H54 (cell line): ENCODE results near the gene KRTAP4-16.
A peak's percentile ranks its signal among the peaks of the same experiment; 100 is the strongest.
"Not testable (repeated sequence)": the region's sequence is repeated elsewhere in the genome, so short reads cannot be mapped to it uniquely, and the experiment has no call there.

Source experiments
- DNase-seq: peaks from one replicate; pipeline ENCODE4 v3.0.0; 2011; ENCODE audit warnings: low spot score, mixed read lengths; ENCODE audit not compliant: insufficient read length
- FAIRE-seq: peaks from 3 replicates; lab custom pipeline; 2011; peaks lifted over from hg19 to GRCh38; lab: Jason Lieb, UNC
- POLR2A ChIP-seq: IDR thresholded peaks from 2 replicates; pipeline ENCODE4 v1.6.1; 2011; ENCODE audit warnings: low read depth, mild to moderate bottlenecking, low read length

KRTAP4-16 gene

DNA sequence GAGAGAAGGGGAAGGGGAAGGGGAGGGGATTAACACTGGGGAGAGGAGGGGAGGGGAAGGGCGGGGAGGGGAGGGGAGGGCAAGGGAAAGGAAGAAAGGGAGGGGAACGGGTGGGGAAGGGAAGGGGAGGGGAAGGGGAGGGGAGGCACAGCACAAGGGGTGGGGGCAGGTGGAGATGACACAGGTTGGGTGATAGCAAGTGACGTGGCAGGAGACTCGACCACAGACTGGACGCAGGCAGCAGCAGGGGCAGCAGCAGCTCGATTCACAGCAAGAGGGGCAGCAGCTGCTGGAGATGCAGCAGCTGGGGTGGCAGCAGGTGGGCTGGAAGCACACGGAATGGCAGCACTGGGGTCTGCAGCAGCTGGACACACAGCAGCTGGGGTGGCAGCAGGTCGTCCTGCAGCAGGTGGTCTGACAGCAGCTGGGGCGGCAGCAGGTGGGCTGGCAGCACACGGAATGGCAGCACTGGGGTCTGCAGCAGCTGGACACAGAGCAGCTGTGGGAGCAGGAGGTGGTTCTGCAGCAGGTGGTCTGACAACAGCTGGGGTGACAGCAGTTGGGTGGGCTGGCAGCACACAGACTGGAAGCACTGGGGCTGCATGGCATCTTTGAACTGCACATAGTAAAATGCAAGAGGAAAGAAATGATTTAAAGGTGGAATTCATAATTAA, at the start of gene KRTAP4-16:
TSS of gene KRTAP4-16 (minus strand) at position 624 of the 674 bp plus-strand sequence. CDS start at position 624, 0 bp downstream.
- TF ChIP-seq POLR2A: no peak
- no peak for FAIRE-seq
- no peak for DNase-seq

DNA sequence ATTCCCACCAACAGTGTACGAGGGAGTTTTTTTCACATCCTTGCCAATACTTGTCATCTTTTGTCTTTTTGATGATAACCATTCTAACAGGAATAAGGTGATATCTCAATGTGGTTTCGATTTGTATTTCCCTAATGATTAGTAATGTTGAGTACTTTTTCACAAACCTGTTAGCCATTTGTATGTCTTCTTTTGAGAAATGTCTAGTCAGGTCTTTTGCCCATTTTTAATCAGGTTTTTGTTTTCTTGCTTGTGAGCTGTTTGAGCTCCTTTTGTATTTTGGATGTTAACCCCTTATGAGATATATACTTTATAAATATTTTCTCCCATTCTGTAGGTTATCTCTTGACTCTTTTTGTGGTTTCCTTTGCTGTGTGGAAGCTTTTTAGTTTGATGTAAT, 49.5 kb upstream of the KRTAP4-16 start:
- no peak for TF ChIP-seq POLR2A
- FAIRE-seq (no peak), DNase-seq (no peak)

DNA sequence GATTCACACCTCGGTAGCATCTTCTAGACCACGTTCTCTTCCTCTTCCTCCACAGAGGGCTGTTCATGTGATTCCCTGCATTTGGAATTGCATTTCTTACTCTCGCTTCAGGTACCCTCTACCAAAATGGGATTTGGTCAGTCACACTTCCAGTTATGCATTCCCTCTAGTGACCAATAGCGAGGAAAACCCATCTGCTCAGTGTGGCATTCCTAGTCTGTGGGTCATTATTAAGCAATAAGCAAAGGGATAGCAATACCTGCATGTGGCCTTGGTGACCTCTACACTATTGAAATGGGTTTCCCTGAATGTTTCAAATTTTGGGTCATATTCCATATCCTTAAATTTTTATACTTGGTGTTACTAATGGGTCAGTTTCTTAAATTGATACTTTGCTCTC, 48.0 kb upstream of the KRTAP4-16 start:
- TF ChIP-seq POLR2A: no peak
- FAIRE-seq: no peak
- DNase-seq: no peak

DNA sequence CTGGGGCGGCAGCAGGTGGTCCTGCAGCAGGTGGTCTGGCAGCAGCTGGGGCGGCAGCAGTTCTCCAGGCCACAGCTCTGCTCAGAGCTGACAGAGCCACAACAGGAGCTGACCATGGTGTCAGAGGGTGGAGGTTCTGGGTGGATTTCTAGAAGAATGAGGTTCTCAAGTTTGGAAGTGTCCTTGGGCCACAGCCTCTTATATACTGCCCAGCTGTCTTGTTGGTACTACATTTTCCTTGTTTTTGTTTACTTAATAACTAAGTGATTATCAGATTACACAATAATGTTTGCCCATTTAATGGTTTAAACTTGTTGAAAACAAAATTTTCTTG, 47.6 kb upstream of the KRTAP4-16 start, which contains the start of gene KRTAP4-5:
TSS of gene KRTAP4-5 (minus strand) at position 174 of the 334 bp plus-strand sequence. CDS start at position 116, 58 bp downstream.
- FAIRE-seq: no peak
- TF ChIP-seq POLR2A: no peak

DNA sequence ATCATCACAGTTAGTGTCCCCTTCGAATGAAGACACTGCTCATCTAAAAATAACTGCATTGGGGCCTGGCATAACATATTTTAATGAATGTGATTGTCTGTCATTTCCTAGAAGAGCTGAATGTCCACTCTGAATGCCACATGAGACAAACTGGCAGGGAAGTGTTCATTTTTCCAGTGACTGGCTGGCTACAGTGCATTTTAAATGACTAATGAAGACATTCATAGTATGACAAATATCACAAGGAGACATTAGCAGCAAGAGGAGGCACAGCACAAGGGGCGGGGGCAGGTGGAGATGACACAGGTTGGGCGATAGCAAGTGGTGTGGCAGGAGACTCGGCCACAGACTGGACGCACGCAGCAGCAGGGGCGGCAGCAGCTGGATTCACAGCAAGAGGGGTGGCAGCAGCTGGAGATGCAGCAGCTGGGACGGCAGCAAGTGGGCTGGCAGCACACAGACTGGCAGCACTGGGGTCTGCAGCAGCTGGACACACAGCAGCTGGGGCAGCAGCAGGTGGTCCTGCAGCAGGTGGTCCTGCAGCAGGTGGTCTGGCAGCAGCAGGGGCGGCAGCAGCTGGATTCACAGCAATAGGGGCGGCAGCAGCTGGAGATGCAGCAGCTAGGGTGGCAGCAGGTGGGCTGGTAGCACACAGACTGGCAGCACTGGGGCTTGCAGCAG, 47.1 kb upstream of the KRTAP4-16 start:
- DNase-seq, FAIRE-seq: not testable (repeated sequence)

More for the DNA sequence above, 47.6 kb upstream of the KRTAP4-16 start, which contains the start of gene KRTAP4-5:
- DNase-seq: no peak

DNA sequence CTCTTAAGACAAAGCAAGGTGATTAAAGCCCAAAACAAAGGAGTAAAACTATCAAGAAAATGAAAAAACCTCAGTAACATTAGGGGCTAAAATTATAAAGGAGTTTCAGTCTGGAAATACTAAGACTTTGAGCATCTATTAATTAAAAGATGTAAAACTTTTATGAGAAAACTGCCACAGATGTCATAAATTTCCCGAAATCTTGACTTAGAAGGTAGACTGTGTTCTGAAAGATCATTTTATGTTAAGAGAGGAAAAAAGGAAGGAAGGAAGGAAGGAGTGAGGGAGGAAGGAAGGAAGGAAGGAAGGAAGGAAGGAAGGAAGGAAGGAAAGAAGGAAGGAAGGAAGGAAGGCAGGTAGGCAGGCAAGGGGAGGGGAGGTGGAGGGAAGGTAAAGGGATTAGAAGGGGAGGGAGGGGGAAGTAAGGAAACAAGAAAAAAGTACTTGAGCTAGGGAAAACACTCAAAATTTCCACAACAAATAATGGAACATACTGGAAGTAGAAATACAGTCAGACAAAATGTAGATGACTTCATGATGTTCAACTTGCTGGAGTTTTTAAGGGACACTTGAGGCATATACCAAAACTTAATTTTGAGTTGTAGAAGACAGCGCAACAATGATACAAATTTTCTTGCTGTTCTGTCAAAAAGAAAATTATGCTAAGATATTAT, 45.7 kb upstream of the KRTAP4-16 start:
- FAIRE-seq (no peak), DNase-seq (no peak)
- TF ChIP-seq POLR2A: no peak

DNA sequence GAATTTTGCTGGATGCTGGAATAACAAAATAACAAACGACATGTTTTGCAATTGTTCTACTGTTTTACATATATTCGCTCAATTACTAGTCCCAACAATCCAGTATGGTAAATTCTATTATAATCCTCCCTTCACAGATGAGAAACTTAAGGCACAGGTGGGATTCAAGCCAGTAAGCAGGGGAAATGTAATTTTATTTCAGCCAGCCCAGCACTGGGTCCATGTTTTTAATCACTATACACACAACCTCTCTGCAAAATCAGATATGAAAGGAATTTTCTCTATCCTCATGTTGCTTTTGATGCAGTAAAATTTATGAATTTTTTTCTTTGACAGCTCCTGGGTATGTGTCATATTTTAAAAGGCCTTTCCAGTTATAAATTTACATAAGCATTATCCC, 43.3 kb upstream of the KRTAP4-16 start:
- FAIRE-seq (no peak), DNase-seq (no peak)
- no peak for TF ChIP-seq POLR2A

DNA sequence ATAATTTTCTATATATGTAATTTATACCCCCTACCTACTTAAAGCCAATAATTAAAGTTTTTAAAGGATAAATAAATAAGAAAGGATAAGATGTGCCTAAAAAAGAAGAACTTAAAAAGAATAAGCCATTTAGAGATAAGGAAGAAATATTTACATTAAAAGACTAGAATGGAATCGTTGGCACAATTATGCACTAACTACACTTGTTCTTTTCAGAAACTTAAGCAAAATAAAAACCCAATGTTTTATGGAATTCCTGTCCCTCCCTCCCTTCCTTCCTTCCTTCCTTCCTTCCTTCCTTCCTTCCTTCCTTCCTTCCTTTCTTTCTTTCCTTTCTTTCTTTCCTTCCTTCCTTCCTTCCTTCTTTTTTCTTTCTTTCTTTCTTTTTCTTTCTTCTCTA, 42.8 kb upstream of the KRTAP4-16 start:
- TF ChIP-seq POLR2A: no peak
- DNase-seq (no peak), FAIRE-seq (no peak)

DNA sequence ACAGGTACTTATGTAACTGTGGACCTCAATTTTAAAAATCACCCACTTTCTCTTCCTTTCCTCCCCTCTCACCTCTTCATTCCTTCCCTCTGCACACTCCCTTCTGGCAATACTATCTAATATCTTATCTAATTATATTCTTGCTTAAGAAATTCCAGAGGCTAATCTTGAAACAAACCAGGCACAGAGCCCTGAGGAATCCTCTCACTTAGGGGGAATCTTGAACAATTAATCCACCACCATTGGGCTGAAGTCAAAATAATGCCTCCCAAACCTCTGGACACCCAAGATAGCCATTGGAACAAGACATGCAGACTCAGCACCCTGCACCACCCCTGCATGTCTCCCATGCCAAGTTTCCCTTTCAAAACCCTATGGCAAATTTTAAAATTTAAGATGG, 39.4 kb upstream of the KRTAP4-16 start:
- DNase-seq (no peak), FAIRE-seq (no peak)
- TF ChIP-seq POLR2A: no peak

DNA sequence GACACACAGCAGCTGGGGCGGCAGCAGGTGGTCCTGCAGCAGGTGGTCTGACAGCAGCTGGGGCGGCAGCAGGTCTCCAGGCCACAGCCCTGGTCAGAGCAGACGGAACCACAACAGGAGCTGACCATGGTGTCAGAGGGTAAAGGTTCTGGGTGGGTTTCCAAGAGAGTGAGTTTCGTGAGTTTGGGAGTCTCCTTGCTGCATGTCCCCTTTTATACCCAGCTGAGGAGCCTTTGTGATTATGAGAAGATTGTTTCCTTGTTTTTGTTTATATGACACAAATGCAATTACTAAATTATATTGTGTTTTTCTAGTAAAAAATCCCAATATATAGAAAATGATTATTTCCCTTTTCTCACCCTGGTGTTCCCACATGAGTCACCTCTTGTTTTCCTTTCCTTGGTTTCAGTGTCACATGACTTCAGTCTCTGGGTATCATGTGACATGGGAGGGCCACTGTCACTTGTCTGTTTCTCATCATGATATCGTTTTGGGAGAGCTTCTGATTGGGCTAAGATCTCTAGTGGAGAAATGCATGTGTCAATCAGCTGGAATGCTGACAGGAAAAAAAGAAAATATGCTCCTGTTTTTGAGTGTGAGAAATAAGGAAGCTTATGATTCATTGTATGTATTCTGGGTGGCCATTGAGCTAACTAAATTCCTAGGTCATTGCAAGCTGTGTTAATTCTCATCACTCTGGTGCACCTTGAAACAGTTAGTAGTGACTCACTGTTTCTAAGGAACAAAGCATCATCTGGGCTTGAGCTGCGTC, 38.5 kb upstream of the KRTAP4-16 start, which contains the start of gene KRTAP4-6:
TSS of gene KRTAP4-6 (minus strand) at position 185 of the 772 bp plus-strand sequence. CDS start at position 128, 57 bp downstream.
- FAIRE-seq (peak; percentile 66), DNase-seq (peak; percentile 26)
- no peak for TF ChIP-seq POLR2A

DNA sequence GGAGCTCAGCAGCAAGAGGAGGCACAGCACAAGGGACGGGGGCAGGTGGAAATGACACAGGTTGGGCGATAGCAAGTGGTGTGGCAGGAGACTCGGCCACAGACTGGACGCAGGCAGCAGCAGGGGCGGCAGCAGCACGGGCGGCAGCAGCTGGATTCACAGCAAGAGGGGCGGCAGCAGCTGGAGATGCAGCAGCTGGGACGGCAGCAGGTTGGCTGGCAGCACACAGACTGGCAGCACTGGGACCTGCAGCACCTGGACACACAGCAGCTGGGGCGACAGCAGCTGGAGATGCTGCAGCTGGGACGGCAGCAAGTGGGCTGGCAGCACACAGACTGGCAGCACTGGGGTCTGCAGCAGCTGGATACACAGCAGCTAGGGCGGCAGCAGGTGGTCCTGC, 37.9 kb upstream of the KRTAP4-16 start:
- not testable (repeated sequence) for FAIRE-seq

DNA sequence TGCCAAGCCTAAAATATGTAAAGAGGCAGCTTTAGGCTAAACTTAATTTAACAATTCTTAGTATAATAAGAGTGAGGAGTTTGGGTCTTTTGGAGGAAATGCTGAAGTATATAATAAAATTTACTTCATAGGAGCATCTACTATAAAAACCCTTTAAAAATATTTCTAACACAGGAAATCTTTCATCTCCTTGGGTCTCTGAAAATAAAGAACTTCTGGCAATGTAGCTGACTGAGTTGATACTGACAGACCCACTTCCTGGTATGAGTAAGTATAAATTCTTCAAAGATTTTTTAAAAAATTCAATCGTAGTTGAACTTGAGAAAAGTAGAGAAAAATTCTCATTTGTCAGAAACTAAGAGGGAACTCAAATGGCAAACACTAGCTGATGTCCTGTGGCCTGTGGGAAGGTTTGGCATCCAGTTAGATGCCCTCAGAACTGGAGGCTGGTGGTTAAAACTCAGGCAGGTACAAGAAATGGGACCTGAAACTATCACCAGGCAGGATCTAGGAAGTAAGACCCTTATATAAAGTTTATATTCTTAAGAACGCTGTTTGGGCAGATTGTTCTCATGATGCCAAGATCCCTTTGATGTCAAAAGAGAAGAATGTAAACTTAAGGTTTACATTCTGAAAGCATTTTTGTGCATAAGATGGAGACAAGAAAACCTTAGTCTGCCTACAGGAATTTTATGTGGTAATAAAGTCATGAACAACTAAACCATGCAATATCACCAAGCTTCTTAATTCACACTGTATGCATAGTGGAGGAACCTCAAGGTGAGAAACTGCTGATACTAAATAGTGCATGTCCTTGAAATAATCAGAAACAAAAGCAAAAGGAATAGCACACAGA, 32.1 kb upstream of the KRTAP4-16 start:
- no peak for FAIRE-seq
- DNase-seq: no peak
- TF ChIP-seq POLR2A: no peak

More for the DNA sequence above, 37.9 kb upstream of the KRTAP4-16 start:
- DNase-seq: not testable (repeated sequence)

DNA sequence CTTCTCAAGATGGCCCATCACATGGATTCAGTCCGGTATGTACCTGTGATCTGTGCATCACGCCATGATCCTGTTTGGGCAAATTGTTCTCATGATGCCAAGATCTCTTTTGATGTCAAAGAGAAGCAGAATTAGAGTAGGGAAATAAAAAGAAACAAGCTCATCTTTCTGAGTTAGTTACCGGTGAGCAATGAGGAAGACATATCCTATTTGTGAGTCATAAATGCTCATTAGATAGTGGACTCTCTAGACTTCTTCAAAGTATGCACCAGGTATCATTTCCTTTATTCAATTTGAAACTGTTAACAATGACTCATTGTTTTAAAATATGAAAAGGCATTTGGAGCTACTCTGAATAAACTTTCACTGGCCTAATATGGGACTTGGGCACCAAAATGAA, 30.0 kb upstream of the KRTAP4-16 start:
- peak; percentile 93 for FAIRE-seq
- no peak for DNase-seq
- TF ChIP-seq POLR2A: no peak
